ENCODE data around the gene PRKACB.
A peak's percentile ranks its signal among the peaks of the same experiment; 100 is the strongest.

The PRKACB gene

DNA sequence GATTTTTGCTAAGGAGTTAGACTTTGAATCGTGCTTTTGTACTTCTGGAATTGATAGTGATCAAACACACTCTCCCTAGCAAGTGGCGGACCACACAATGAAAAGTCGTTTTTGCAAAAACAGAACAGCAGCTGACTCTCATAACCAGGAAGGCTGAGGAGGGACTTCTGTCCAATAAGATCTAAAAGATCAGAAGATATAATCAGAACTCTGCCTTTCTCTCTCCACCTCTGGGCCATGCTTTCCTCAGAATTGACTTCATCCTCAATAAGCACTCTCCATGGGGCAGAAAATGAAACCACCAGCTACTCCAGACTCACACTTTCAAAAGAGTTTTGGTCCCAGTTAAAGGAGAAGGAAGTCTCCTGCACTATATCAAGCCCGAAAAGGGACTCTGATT, 102.1 kb downstream of the PRKACB start:
- no peak for DNase-seq (ENCODE audit: low read depth in 1 of 2, low spot score in 1 of 2)
- no peak for TF ChIP-seq JUND (IDR thresholded peaks at IDR 0.05; ENCODE audit: low read depth)
- in situ Hi-C loops (cut with HindIII; ENCODE audit: low pct_unique_long_range_greater_than_20kb, low sequenced_read_pairs): no loop called here

DNA sequence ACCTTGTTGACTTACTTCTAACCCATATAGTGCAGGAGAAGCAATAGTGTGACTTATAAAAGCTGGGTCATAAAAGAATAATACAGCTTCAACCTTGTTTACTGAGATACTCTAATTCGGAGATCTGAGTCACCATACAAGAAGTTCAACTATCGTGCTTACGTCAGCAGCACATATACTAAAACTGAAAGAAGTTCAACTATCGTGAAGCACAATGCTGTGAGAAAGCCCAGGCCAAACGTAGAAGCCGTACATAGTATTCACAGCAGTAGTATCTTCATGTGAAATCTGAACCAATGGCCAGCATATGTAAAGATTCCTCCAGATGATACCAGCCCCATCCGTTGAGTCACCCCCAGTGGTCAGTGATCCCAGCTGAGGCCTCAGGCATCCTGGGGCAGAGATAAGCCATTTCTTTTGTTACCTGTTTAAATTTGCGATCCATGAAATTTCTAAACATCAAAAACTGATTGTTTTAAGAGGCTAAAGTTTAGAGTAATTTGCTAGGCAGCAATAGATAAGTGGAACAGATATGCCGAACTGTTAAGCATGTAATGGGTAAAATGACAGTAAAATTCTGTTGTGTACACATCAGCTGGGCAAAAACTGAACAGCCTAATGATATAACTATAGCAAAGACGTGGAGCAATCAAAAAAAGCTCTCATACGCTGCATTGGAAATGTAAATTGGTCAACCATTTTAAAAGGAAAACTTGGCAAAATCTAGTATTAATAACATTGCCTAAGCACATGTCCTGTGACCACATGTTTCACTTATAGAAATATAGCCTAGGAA, 103.6 kb downstream of the PRKACB start:
- TF ChIP-seq JUND (IDR thresholded peaks at IDR 0.05; ENCODE audit: low read depth): no peak
- no peak for DNase-seq (ENCODE audit: low read depth in 1 of 2, low spot score in 1 of 2)
- in situ Hi-C loops (cut with HindIII; ENCODE audit: low pct_unique_long_range_greater_than_20kb, low sequenced_read_pairs): no loop called here

DNA sequence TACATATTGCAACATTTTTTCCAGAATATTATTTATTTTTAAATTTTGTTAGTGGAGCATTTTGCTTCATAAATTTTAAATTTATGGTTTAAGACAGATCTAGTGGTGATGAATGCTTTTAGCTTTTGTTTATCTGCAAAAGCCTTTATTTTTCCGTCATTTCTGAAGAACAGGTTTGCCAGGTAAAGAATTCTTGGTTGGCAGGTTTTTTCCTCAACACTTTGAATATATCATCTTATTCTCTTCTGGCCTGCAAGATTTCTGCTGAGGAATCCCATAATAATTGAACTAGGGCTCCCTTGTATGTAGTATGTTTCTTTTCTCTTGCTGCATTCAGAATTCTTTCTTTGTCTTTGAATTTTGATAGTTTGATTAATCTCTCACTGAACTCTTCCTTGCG, 106.6 kb downstream of the PRKACB start:
- in situ Hi-C loops (cut with HindIII; ENCODE audit: low pct_unique_long_range_greater_than_20kb, low sequenced_read_pairs): no loop called here
- TF ChIP-seq JUND (IDR thresholded peaks at IDR 0.05; ENCODE audit: low read depth): no peak
- no peak for DNase-seq (ENCODE audit: low read depth in 1 of 2, low spot score in 1 of 2)

DNA sequence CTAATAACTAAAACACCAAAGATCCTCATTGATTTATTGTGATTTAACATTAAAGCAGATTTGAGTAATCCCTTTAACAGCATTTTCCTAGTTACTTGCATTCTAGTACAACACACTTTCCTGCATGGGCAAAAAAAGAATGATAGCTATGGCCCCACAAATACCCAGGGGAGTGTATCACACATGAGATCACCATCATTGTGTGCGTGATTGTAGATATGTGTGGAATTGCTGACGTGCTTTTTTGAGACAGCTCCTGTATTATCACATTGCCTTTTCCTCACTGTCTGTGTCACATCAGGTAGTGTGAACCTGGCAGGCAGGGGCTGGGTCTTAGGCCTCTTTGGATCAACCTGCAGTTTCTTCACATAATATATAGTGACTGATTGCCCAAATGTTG, 109.0 kb downstream of the PRKACB start:
- in situ Hi-C loops (cut with HindIII; ENCODE audit: low pct_unique_long_range_greater_than_20kb, low sequenced_read_pairs): no loop called here
- no peak for DNase-seq (ENCODE audit: low read depth in 1 of 2, low spot score in 1 of 2)
- no peak for TF ChIP-seq JUND (IDR thresholded peaks at IDR 0.05; ENCODE audit: low read depth)

DNA sequence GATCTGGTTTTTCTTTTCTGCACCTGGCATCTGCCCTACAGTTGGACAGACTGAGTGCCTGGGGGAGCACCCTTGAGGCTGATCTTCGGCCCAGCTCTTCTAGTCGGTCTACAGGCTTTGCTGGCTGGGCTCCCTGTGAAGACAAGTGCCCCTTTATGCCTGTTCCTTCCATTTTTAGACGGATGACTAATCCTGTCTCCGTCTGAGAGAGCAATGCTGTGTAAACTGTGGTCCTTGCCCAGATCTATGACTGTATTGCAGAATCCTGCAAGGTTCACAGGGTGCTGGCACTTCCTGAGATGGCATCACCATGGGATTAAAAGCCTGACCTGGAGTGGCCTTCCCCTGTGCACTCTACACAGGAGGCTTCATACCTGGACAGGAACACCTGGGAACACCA, 109.8 kb downstream of the PRKACB start:
- peak in 1 of 2 experiments; percentile 4 for DNase-seq (ENCODE audit: low read depth in 1 of 2, low spot score in 1 of 2)
- no peak for TF ChIP-seq JUND (IDR thresholded peaks at IDR 0.05; ENCODE audit: low read depth)
- in situ Hi-C loops (cut with HindIII; ENCODE audit: low pct_unique_long_range_greater_than_20kb, low sequenced_read_pairs): no loop called here

DNA sequence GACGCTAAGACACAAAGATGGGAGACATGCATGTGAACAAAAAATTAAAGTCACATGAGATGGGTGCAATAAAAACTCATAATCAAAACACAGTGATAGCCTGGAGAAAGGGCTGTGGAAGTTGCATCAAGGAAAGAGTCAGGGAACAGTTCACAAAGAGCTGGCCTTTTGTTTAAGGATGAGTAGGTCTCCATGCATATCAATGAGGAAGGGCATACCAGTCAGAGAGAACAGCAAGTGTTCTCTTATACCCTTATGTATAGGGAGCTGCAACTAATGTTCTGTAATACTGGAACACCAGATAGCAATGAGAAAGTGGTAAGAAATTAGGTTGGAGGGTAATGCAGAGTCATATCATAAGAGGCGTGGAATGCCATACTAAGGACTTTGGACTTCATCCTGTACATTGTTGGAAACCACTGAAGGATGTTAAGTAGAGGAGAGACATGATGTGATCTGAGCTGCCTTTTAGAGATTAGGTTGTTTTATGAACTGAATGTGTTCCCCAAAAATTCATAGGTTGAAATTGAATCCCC, 110.7 kb downstream of the PRKACB start:
- no peak for TF ChIP-seq JUND (IDR thresholded peaks at IDR 0.05; ENCODE audit: low read depth)
- in situ Hi-C loops (cut with HindIII; ENCODE audit: low pct_unique_long_range_greater_than_20kb, low sequenced_read_pairs): no loop called here
- no peak for DNase-seq (ENCODE audit: low read depth in 1 of 2, low spot score in 1 of 2)

DNA sequence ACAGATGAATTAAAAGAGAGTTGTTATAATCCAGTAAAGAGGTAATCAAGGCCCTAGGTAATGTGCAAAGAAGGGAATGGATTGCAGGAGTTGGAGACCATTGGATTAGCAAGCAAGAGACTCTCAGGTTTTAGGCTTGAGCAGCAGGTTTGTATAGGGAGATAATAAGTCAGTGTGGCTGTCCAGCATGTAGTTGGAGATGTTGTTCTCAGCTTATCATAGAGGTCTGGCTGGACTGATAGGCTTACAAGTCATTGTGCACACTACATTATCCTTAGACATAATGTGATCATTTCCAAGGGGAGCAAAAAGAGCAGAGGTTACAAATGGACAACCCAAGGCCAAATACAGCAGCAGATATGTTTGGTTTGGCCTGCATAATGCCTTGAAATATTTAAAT, 111.5 kb downstream of the PRKACB start:
- no peak for DNase-seq (ENCODE audit: low read depth in 1 of 2, low spot score in 1 of 2)
- no peak for TF ChIP-seq JUND (IDR thresholded peaks at IDR 0.05; ENCODE audit: low read depth)
- in situ Hi-C loops (cut with HindIII; ENCODE audit: low pct_unique_long_range_greater_than_20kb, low sequenced_read_pairs): no loop called here

DNA sequence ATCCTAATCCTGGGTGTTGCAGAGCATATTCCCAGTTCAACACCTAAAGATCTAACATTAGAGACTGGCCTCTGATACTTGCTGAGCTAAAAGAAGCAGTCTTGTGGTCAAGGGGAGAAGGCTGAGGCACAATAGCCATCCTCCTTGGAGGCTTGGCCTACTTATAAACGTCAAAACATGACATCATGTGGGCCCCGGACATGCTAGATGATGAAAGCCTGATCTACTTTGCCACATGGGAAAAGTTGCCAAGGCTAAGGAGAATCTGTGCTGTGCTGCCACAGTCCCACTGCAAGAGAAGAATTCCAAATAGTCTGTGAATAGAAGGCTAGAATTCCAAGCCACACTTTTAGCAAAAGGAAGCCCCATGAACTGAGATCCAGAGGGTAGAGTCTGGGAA, 113.5 kb downstream of the PRKACB start:
- TF ChIP-seq JUND (IDR thresholded peaks at IDR 0.05; ENCODE audit: low read depth): no peak
- no peak for DNase-seq (ENCODE audit: low read depth in 1 of 2, low spot score in 1 of 2)
- in situ Hi-C loops (cut with HindIII; ENCODE audit: low pct_unique_long_range_greater_than_20kb, low sequenced_read_pairs): no loop called here

DNA sequence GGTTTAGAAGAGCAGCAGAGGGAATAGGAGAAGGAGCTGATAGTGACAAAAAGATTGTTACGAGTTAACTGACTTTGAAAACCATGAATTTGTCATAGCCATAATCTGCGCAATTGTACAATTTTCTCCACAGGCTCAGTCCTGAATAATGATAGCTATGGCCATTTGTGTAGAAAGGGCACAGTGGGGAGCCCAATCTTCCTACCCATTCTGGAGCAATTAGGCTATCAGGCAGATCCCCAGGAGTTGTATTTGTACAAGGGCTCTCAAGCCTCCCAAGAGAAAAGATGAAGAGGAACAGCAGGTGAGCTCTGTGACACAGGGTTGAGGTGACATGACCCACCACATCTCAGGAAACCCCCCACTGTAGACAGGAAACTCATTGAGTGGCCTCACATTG, 115.3 kb downstream of the PRKACB start:
- TF ChIP-seq JUND (IDR thresholded peaks at IDR 0.05; ENCODE audit: low read depth): no peak

DNA sequence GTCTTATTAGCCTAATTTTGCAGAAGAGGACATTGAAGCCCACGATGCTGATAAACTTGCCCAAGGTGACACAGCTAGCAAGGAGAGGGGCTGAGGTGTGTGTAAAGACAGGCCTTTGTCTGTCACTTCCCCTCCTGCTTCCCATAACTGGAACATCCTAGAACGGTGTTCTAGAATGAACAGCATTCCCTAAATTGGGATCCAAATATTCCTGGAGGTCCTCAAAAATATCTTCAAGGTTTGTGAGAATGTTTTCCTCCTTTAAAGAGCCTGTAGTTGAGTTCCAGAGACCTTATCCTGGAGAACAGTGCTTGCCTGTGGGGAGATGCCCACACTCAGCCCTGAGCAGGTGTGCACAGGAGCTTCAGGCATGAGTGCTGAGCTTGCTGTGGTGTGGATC, 115.9 kb downstream of the PRKACB start:
- no peak for TF ChIP-seq JUND (IDR thresholded peaks at IDR 0.05; ENCODE audit: low read depth)
- DNase-seq (ENCODE audit: low read depth in 1 of 2, low spot score in 1 of 2): no peak
- in situ Hi-C loops (cut with HindIII; ENCODE audit: low pct_unique_long_range_greater_than_20kb, low sequenced_read_pairs): no loop called here

More for the DNA sequence above, 115.3 kb downstream of the PRKACB start:
- no peak for DNase-seq (ENCODE audit: low read depth in 1 of 2, low spot score in 1 of 2)
- in situ Hi-C loops (cut with HindIII; ENCODE audit: low pct_unique_long_range_greater_than_20kb, low sequenced_read_pairs): no loop called here

DNA sequence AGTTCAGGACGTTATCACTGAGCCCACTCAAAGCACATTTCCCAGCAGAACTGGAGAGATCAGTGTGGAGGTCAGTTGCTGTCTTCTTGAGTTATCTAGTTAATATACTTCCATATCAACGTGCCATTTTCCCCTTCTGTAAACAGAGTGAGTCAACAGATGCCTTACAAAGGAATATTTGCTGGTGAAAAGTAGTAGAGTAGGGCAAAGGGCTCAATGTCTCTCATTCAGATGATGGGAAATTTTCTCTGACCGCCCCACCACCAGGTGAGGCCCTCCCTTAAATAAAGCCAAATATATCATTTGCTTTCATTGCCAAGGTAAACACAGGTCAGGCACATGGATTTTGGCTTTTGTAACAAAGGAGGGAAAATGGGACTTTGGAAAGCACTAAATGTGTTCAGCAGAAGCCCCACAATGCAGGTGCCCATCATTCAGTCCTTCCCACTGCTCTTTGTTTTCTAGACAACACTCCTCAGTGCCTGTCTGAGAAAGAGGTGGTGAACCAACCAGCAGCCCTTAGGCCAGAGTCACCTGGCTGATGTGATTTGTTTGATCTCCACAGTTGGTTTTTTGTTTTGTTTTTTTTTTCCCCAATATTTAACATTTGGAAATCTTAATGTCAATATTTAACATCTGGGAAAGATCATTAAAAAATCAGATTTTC, 116.9 kb downstream of the PRKACB start:
- in situ Hi-C loops (cut with HindIII; ENCODE audit: low pct_unique_long_range_greater_than_20kb, low sequenced_read_pairs): no loop called here
- no peak for TF ChIP-seq JUND (IDR thresholded peaks at IDR 0.05; ENCODE audit: low read depth)
- DNase-seq (ENCODE audit: low read depth in 1 of 2, low spot score in 1 of 2): no peak

DNA sequence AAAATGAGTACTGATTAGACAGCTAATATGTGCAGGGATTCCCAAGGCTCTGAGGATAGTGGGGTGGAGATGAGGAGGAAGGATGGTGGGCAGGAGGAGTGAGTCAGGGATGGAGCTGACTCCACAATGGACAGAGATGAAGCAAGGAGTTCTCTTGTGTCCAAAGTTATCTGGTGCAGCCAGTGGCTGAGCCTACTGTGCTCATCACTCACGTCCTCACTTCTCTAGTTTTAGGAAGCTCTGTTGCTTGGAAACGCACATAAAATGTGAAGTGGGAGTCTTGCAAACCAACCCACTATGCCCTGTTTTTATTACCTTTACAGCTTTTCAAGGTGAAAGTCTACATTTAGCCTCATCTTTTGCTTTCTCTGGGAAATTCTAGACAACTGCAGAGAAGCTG, 120.9 kb downstream of the PRKACB start:
- in situ Hi-C loops (cut with HindIII; ENCODE audit: low pct_unique_long_range_greater_than_20kb, low sequenced_read_pairs): no loop called here
- no peak for TF ChIP-seq JUND (IDR thresholded peaks at IDR 0.05; ENCODE audit: low read depth)
- no peak for DNase-seq (ENCODE audit: low read depth in 1 of 2, low spot score in 1 of 2)

DNA sequence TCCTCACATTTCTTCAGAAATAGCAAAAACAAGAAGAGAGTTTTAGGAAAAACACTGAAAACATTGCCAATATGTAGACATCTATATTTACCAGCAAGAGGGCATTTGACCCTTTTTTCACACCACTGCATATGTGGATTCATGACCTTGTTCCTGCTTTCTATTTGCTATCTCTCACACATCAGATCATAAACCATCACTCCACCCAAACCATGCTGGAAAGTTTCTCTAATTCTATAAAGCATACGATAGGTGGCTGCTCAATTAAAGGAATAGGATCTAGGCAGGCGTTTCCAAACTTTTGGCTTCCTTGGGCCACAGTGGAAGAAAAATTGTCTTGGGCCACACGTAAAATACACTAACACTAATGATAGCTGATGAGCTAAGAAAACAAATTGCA, 121.8 kb downstream of the PRKACB start:
- in situ Hi-C loops (cut with HindIII; ENCODE audit: low pct_unique_long_range_greater_than_20kb, low sequenced_read_pairs): no loop called here
- no peak for DNase-seq (ENCODE audit: low read depth in 1 of 2, low spot score in 1 of 2)
- TF ChIP-seq JUND (IDR thresholded peaks at IDR 0.05; ENCODE audit: low read depth): no peak

All from T47D (cell line).